Epidermal melanocyte (primary cell): ENCODE results near the gene ZFYVE26.
"Not testable (repeated sequence)": the region's sequence is repeated elsewhere in the genome, so short reads cannot be mapped to it uniquely, and the experiment has no call there.

Experiments used
- DNase-seq: peaks from one replicate; pipeline ENCODE4 v3.0.0; 2011; ENCODE audit warnings: low spot score; ENCODE audit not compliant: insufficient read length

Gene ZFYVE26

GRCh38 chr14:67816326-67817002 is at the start of gene ZFYVE26:
Gene ZFYVE26 (minus strand): TSS chr14:67816590. CDS start chr14:67815963, 627 bp downstream.
- peak; percentile 77 for DNase-seq

DNA sequence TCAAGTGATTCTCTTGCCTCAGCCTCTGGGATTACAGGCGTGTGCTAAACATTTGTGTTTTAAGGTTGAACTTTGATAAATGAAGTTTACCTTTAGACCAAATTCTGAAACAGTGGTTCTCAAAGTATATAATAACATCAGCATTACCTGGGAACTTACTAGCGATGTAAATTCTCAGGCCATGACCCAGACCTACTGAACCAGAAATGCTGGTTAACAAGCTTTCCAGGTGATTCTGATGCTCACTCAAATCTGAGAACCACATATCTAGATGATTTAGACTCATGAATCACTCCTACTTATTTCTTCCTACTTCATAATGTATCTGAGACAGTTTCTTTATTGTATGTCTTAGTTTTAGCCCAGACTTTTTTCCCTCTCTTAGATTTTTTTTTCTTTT is 46.8 kb upstream of the ZFYVE26 start:
- no peak for DNase-seq

GRCh38 chr14:67859169-67859749 is 42.9 kb upstream of the ZFYVE26 start:
- no peak for DNase-seq

- DNase-seq: no peak
Measured at GRCh38 chr14:67857778-67858350, 41.5 kb upstream of the ZFYVE26 start.

DNA sequence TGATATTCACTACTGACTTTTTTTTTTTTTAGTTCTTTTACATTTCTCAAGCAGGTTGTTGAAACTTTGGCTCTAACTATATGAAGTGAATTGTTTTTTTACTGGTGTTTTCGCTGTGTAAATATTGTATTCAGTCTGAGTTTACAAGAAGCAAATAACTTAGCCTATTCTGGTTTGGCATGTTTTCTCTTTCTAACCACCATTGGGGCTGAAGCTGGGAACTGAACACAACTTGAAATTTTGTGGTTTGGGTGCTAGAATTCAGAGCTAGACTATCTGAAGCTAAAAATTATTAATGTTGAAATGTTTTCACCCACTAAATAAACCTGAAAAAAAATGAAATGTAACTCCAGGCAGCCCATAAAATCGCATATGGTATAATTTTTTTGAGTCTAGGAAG is 40.4 kb upstream of the ZFYVE26 start:
- no peak for DNase-seq

GRCh38 chr14:67853715-67854114 is 37.3 kb upstream of the ZFYVE26 start:
- DNase-seq: no peak

DNA sequence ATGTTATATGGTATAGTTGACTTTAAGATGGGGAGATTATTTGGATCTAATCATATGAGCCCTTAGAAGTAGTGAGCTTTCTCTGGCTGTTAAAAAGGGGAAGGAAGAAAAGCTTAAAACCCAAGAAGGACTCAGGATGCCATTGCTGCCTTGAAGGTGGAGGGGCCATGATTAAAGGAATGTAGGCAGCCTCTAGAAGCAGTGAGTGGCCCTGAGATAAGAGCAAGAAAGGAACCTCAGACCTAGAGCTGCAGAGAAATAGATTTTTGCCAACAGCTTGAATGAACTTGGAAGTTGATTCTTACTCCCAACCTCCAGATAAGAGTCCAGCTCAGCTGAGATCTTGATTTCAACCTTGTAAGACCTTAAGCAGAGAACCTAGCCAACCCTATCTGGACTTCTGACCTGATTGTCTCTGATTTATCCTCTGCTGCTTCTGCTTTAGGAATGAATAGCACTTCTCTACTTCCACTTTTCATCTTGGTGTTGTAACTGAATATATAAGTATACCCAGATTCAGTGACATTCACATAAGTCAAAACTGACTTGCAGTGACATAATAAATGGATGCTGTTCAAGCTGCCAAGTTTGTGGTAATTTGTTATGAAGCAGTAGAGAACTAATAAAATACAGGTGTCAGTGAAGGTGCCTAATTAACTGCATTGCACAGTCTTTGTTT is 36.7 kb upstream of the ZFYVE26 start:
- DNase-seq: no peak

GRCh38 chr14:67851785-67852410 is 35.5 kb upstream of the ZFYVE26 start:
- no peak for DNase-seq

- no peak for DNase-seq
Measured at GRCh38 chr14:67850066-67850830, 33.9 kb upstream of the ZFYVE26 start.

DNA sequence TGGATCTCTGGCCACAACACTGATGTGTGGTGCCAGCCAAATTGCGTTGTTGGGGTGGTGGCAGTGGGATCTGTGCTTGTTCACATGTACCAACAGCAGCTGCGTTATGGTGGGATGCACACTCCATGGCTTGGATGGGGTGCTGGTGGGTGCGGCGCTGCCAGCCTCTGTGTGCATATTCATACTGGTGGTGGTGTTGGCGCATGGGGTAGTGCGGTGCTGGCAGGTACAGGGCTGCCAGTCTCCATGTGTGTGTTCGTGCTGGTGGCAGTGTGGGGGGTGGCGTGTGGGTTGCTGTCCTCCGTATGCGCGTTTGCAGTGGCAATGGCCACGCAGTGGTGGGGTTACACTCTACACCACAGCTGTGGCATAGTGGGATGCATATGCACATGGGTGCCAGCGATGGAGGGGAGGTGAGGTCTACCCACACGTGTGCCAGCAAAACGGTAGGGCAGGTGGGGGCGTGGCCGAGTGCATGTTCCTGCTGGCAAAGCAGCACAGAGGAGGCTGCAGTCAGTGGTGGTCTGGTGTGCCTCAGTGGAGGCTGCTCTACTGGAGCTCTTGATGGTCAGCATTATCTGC is 29.7 kb upstream of the ZFYVE26 start:
- no peak for DNase-seq

DNA sequence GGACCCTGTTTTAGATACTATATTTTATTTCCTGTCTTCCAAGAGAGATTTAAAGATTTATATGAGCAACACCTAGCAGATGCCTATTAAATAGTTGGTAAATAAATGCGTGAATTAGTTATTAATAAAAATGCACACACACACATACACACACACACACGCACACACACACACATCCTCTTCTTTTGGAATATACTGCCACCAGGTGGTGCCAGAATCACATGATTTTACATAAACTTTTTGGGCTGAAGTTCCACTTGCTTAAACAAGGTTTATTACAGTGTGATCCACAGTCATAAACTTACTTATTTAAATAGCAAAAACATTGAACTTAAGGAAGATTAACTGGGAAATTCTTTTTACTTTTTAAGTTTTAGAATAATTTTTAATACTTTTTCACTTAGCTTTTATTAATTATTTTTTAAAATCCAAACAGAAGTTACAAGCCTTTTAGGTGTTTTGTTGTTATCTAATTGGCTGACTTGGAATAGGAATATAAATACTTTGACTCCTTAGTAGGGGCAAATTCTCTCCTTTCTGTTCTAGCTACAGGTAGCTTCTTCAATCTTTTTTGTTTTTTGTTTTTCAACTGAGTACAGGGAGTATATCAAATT is 20.7 kb upstream of the ZFYVE26 start:
- DNase-seq: no peak

DNA sequence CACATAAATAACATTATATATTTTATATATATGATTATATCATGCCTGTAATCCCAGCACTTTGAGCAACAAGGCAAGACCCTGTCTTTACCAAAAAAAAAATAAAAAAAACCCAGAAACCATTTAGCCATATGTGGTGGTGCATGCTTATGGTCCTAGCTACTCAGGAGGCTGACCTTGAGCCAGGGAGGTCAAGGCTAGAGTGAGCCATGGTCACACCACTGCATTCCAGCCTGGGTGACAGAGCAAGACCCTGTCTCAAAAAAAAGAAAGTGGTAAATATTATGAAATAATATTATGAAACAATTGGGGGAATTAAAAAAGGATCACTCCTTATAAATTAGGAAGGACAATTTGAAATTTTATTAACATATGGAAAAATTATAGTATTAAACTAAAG is 19.2 kb upstream of the ZFYVE26 start:
- DNase-seq: no peak

DNA sequence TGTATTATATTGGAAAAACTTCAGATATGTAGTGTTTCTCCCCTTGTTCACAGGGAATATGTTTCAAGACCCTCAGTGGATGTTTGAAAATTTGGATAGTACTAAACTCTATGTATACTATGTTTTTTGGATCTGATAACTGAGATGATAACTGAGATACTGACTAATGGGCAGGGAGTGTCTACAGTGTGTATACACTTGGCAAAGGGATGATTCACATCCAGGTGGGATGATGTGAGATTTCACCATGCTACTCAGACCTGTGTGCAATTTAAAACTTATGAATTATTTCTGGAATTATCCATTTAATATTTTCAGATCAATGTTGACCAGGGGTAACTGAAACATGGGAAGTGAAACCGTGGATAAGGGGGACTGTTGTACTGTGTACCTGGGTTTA is 17.0 kb upstream of the ZFYVE26 start:
- no peak for DNase-seq

DNA sequence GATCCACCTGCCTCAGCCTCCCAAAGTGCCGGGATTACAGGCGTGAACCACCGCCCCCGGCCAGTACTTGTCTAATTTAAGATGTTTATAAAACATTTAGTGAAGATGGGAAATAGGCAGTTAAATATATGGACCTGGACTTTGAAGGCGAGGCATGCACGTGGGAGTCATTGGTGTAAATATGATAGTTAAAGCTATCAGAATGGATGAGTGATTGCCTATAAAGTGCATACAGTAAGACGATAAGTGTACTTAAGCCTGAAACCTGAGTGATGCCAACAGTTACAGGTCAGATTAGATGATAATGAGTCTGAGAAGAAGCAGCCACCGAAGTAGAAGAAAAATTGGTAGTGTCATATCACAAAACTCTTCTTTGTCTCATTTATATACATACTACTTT is 14.7 kb upstream of the ZFYVE26 start:
- no peak for DNase-seq

DNA sequence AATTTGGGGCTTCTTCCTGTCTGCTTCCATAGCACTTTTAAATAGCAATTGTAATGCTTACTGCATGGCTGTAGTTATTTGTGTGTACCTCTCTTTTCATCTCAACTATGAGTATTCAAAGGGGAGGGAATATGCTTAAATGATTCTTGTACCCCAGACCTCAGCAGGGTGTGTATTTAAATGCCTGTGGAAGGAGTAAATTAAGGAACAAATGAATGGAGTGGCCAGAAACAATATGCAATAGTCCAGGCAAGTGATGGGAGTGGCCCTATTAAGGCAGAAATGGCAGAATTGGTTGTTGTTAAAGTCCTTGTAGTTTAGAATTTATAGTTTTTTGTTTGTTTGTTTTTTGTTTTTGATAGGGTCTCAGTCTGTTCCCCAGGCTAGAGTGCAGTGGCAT is 4.7 kb upstream of the ZFYVE26 start:
- no peak for DNase-seq

DNA sequence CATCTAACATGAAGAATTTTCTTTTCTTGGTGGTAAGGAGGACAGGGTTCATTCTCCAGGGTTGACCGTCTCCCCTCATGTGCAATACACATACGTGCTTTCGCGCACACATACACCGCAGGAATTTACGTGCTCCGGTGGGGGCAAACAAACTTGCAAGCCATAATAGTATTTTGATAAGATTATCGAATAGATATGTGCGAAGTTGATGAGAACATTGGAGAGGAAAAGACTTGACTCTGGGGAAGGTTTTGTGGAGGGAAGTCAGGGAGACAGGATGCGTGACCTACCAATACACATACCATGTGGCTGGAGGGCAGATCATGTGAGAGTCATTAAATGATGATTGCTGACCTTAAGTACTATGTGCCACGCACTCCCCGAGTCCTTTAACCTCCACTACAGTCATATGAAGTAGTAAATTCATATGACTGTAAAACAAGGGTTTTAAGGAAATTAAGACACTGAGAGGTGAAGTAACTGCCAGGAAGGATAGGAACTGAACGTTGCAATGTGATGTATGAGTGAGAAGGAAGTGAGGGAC is 4.1 kb upstream of the ZFYVE26 start:
- peak; percentile 42 for DNase-seq

DNA sequence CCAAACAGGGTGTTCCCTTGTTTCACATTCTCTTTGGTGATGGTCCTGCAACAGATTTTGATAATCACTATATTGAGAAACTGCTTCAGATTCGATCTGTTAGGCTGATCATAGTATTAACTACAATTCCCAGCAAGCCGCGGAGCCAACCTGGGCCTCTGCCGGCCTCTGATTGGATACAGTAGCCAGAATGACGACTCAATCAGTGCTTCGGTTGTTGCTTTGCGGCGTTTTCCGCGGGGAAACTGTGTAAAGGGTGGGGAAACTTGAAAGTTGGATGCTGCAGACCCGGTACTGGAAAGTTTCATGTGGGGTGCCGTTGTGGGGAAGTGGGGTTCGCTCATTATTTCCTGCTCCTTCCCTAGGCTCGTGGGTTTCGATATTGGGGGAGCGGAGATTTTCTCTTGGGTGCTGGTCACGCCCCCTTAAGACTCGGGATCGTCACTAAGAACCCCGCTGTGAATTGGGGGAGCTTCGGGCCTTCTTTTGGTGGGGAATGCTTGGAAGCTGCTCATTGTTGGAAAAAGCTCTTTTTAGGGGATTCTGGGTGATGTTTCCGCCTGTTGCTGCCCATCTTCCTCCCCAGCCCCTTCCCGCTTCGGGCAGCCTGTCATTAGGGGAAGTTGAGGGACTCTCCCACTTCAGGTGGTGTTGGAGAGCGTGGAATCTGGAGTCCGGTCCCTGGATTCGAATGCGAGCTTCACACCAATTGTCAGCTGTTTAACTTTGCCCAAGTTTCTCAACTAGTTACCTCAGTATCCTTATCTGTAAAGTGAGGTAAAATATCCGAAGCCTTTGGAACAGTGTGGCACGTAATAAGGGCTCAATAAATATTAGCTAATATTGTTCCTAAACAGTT is 3.4 kb upstream of the ZFYVE26 start, which contains the start of gene RAD51B:
Gene RAD51B, plus strand, starts transcription at position 217 of the 859 bp plus-strand sequence.
- DNase-seq: peak; percentile 66

GRCh38 chr14:67818476-67818875 is 2.1 kb upstream of the ZFYVE26 start:
- not testable (repeated sequence) for DNase-seq
